ENCODE data around the gene PRKCE.

Gene PRKCE

DNA sequence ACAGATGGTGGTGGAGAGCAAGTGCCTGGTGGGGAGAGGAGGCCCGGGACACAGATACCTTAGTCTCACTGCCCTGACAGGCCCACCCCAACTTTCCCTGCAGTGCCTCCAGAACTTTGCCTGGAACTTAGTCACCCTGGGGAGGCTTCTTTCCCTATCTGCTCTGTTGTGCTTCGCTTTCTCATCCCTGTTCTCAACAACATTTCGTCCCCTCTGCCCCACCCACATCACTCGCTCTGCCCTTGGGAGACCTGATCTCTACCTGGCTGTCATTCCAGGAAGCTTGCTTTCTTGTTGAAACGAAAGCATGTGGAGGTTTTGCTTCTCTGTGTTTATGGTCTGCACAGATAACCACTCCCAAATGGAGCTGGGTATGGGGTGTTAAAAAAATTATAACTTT is 93.8 kb downstream of the PRKCE start:
- Histone ChIP-seq H3K36me3 (ENCODE audit: insufficient read depth, low read length) (no peaks in the 10 kb centered on the region), H3K9ac (ENCODE audit: low read depth, low read length) (no peak overlapping the region), H3K4me1 (ENCODE audit: insufficient read depth, low read length) (no peaks in the 10 kb centered on the region; the same call in 1 of the 2 replicates), H3K9me3 (ENCODE audit: control insufficient read depth, insufficient read depth, low read length) (peaks cover 6% of the 10 kb centered on the region)

- Histone ChIP-seq H3K9ac (ENCODE audit: low read depth, low read length) (no peak overlapping the region), H3K4me1 (ENCODE audit: insufficient read depth, low read length) (no peaks in the 10 kb centered on the region; the same call in 1 of the 2 replicates), H3K9me3 (ENCODE audit: control insufficient read depth, insufficient read depth, low read length) (peaks cover 6% of the 10 kb centered on the region), H3K36me3 (ENCODE audit: insufficient read depth, low read length) (no peaks in the 10 kb centered on the region)
Observed at GRCh38 chr2:45746888-45747287, 95.4 kb downstream of the PRKCE start.

- Histone ChIP-seq H3K9ac (ENCODE audit: low read depth, low read length) (no peak overlapping the region), H3K9me3 (ENCODE audit: control insufficient read depth, insufficient read depth, low read length) (peaks cover 6% of the 10 kb centered on the region), H3K4me1 (ENCODE audit: insufficient read depth, low read length) (no peaks in the 10 kb centered on the region; the same call in 1 of the 2 replicates), H3K36me3 (ENCODE audit: insufficient read depth, low read length) (no peaks in the 10 kb centered on the region)
Observed at GRCh38 chr2:45747363-45747762, 95.9 kb downstream of the PRKCE start.

- no peaks in the 10 kb centered on the region for H3K36me3 ChIP-seq (ENCODE audit: insufficient read depth, low read length)
- H3K9me3 ChIP-seq (ENCODE audit: control insufficient read depth, insufficient read depth, low read length) = peaks cover 6% of the 10 kb centered on the region
- no peak overlapping the region for H3K9ac ChIP-seq (ENCODE audit: low read depth, low read length)
- no peaks in the 10 kb centered on the region; the same call in 1 of the 2 replicates for H3K4me1 ChIP-seq (ENCODE audit: insufficient read depth, low read length)
Observed at GRCh38 chr2:45748239-45748638, 96.8 kb downstream of the PRKCE start.

DNA sequence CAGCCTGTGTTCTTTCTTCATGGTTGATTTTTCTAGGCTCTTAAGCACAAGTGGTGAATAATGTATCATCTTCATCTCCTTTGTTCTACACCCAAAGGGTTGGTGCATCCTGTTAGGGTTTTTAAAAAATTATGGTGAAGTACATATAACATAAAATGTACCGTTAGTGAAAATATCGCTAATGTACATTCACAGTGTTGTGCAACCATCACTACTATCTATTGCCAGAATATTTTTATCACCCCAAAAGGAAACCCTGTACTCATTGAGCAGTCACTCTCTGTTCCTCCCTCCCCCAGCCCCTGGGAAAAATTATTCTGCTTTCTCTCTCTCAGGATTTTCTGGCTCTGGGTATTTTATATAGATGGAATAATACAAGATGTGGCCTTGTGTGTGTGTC is 98.5 kb downstream of the PRKCE start:
- Histone ChIP-seq H3K9me3 (ENCODE audit: control insufficient read depth, insufficient read depth, low read length) (peaks cover 6% of the 10 kb centered on the region), H3K36me3 (ENCODE audit: insufficient read depth, low read length) (no peaks in the 10 kb centered on the region), H3K9ac (ENCODE audit: low read depth, low read length) (no peak overlapping the region), H3K4me1 (ENCODE audit: insufficient read depth, low read length) (no peaks in the 10 kb centered on the region)

- Histone ChIP-seq H3K36me3 (ENCODE audit: insufficient read depth, low read length) (no peaks in the 10 kb centered on the region), H3K9me3 (ENCODE audit: control insufficient read depth, insufficient read depth, low read length) (peaks cover 6% of the 10 kb centered on the region), H3K9ac (ENCODE audit: low read depth, low read length) (no peak overlapping the region), H3K4me1 (ENCODE audit: insufficient read depth, low read length) (no peaks in the 10 kb centered on the region)
Observed at GRCh38 chr2:45750484-45750883, 99.0 kb downstream of the PRKCE start.

DNA sequence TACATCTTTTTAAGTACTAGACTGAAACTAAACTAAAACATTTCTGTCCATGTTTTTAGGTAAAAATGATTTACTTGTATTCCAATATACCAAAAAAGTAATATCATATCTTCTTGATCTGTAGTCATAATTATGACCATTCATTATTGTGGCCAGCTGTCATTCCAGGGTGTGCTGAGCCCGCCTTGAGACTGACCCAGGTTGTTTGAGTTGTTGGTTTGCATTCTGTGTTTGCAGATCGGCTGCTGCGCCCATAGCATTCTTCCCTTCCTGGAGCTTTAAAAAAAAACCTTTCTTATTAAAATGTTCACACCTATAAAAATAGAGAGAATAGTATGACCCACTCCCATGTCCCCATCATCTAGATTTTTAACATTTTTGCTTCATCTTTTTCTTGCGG is 101.9 kb downstream of the PRKCE start:
- H3K9ac ChIP-seq (ENCODE audit: low read depth, low read length) = no peak overlapping the region
- H3K9me3 ChIP-seq (ENCODE audit: control insufficient read depth, insufficient read depth, low read length) = no peaks in the 10 kb centered on the region
- no peaks in the 10 kb centered on the region for H3K4me1 ChIP-seq (ENCODE audit: insufficient read depth, low read length)
- H3K36me3 ChIP-seq (ENCODE audit: insufficient read depth, low read length) = no peaks in the 10 kb centered on the region

- Histone ChIP-seq H3K4me1 (ENCODE audit: insufficient read depth, low read length) (0 out of 2 replicates have a peak, but pooled peaks cover 1% of the 10 kb centered on the region), H3K9ac (ENCODE audit: low read depth, low read length) (no peak overlapping the region), H3K9me3 (ENCODE audit: control insufficient read depth, insufficient read depth, low read length) (no peaks in the 10 kb centered on the region), H3K36me3 (ENCODE audit: insufficient read depth, low read length) (no peaks in the 10 kb centered on the region)
Observed at GRCh38 chr2:45754131-45755010, 102.9 kb downstream of the PRKCE start.

DNA sequence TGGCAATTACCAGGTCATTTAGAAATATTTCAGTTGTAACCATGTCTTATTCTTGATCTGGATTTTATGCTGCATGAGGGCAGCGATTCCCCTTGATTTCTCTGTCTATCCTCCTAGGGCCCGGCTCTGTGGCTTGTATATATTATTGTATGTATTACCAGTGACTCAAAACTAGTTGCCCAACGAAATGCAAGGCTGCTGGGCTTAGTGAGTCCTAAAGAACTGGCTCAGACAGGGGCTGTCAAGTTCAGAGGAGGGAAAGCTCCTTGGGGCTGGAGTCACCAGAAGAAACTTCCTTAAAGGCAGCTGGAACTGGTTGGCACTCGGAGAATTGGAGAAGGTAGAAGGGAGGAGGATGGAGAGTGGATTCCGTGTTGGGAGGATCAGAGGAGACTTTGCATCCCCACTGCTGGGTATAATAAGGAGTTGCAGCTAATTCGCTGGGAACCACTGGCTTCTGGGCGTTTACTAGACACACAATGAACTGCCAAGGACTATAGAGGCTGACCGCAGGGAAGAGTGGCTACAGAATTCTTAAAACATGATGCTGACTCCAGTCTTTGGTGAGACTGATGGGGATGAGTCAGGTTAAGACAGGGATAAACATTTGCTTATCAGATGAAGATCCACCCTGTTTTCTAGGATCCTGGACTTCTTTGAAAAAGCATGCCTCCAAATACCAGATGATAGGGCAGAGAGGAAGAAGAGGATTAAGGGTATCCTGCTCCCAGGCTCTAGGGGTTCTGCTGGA is 104.3 kb downstream of the PRKCE start:
- no peaks in the 10 kb centered on the region for H3K36me3 ChIP-seq (ENCODE audit: insufficient read depth, low read length)
- 0 out of 2 replicates have a peak, but pooled peaks cover 6% of the 10 kb centered on the region for H3K4me1 ChIP-seq (ENCODE audit: insufficient read depth, low read length)
- no peak overlapping the region for H3K9ac ChIP-seq (ENCODE audit: low read depth, low read length)
- H3K9me3 ChIP-seq (ENCODE audit: control insufficient read depth, insufficient read depth, low read length) = no peaks in the 10 kb centered on the region

DNA sequence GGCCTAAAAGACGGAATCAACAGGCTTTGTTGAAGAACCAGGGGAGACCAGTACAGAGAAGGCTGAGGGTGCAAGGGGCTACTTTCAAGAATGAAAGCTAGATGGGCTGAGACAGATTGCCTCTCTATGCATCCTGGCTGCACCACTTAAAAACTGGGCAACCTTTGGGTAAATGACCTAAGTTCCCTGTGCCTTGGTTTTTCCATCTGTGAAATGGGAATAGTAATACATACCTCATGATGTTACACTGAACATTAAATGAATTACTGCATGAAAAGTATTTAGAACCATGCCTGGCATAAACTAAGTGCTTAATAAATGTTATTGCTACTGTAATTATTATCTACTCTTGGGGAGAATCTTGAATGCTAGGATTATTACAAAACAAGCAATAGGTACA is 106.5 kb downstream of the PRKCE start:
- Histone ChIP-seq H3K36me3 (ENCODE audit: insufficient read depth, low read length) (no peaks in the 10 kb centered on the region), H3K9me3 (ENCODE audit: control insufficient read depth, insufficient read depth, low read length) (no peaks in the 10 kb centered on the region), H3K9ac (ENCODE audit: low read depth, low read length) (no peak overlapping the region), H3K4me1 (ENCODE audit: insufficient read depth, low read length) (0 out of 2 replicates have a peak, but pooled peaks cover 6% of the 10 kb centered on the region)

DNA sequence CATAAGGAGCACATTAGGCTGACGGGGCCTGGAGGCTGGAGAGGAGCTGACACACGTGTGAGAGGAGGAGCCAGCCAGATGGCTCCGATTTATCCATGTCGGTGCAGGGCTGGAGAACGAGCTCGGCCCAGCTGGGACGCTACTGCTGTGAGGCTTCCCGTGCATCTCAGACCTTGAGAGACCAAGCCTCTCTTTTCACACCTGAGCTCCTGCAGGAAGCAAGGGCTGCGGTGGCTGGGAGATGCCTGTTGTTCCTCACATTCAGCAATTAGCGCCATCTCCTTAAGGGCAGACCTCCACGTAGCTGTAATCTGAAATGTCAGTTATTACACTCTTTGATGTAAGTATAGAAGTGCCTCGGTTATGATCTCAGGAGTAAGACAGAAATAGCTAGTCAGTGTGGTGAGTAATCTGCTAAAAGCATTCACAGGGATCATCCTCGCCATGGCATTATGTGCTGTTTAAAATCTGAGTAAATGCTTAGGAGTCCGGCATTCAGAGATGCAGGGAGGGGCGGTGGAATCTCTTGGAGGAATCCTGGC is 107.9 kb downstream of the PRKCE start:
- Histone ChIP-seq H3K4me1 (ENCODE audit: insufficient read depth, low read length) (0 out of 2 replicates have a peak, but pooled peaks cover 6% of the 10 kb centered on the region), H3K36me3 (ENCODE audit: insufficient read depth, low read length) (no peaks in the 10 kb centered on the region), H3K9ac (ENCODE audit: low read depth, low read length) (no peak overlapping the region), H3K9me3 (ENCODE audit: control insufficient read depth, insufficient read depth, low read length) (no peaks in the 10 kb centered on the region)

DNA sequence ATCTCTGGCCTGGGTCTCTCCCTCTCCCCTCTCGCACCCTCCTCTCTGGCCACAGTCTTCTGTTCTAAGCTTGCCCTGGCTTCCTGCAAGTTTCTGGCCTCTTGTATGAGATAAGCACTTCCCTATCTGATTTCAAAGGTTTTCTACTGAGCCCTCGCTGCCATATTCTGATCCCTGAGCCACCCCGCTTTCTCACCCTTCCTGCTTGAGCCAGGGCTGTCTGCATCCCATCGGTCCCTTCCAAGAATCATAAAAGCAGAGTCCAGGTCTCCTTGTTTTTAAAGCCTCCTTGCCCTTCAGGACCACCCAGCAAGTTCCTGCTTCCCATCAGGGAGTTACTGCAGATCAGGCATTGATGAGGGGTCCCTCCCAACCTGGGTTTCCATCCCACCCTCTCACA is 110.2 kb downstream of the PRKCE start:
- H3K9me3 ChIP-seq (ENCODE audit: control insufficient read depth, insufficient read depth, low read length) = no peaks in the 10 kb centered on the region
- H3K36me3 ChIP-seq (ENCODE audit: insufficient read depth, low read length) = no peaks in the 10 kb centered on the region
- 0 out of 2 replicates have a peak, but pooled peaks cover 6% of the 10 kb centered on the region for H3K4me1 ChIP-seq (ENCODE audit: insufficient read depth, low read length)
- no peak overlapping the region for H3K9ac ChIP-seq (ENCODE audit: low read depth, low read length)

- Histone ChIP-seq H3K9me3 (ENCODE audit: control insufficient read depth, insufficient read depth, low read length) (no peaks in the 10 kb centered on the region), H3K9ac (ENCODE audit: low read depth, low read length) (no peak overlapping the region), H3K36me3 (ENCODE audit: insufficient read depth, low read length) (no peaks in the 10 kb centered on the region), H3K4me1 (ENCODE audit: insufficient read depth, low read length) (0 out of 2 replicates have a peak, but pooled peaks cover 6% of the 10 kb centered on the region)
Observed at GRCh38 chr2:45763255-45763654, 111.8 kb downstream of the PRKCE start.

DNA sequence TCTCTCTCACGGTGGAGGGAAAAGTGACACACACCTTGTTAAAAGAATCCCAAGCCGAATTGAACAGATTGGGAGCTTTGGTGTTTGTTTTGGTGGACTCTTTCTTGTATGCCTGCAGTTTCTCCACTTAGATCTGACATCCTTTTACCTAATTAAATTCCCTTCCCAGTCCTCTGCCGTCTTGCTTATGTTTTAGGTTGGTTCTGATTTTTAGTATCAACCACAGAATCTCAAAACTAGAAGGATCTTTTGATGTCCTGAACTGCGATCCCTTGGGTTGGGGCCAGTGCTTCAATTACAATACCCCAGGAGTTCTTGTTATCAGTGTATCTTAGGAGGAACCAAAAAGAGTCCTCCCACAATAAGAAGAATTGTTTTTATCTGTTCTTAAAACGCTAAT is 112.3 kb downstream of the PRKCE start:
- Histone ChIP-seq H3K9me3 (ENCODE audit: control insufficient read depth, insufficient read depth, low read length) (no peaks in the 10 kb centered on the region), H3K9ac (ENCODE audit: low read depth, low read length) (no peak overlapping the region), H3K36me3 (ENCODE audit: insufficient read depth, low read length) (no peaks in the 10 kb centered on the region), H3K4me1 (ENCODE audit: insufficient read depth, low read length) (0 out of 2 replicates have a peak, but pooled peaks cover 6% of the 10 kb centered on the region)

All from ES-I3 (cell line).